Testis (tissue), 2 donors: ENCODE results near the gene ACAD9.

Experiments
- CTCF ChIP-seq, 3 experiments: fragments of 450-650 bp in 2 of 3; fragments of 200-600 bp in 1 of 3; sonication (generic) in 1 of 3; IDR thresholded peaks; one replicate each; pipeline ENCODE4 v1.5.1; 2016 to 2019; ENCODE audit warnings: antibody characterized with exemption in 3 of 3, mild to moderate bottlenecking in 2 of 3, moderate library complexity in 1 of 3
- POLR2A ChIP-seq: fragments of 450-650 bp; IDR thresholded peaks from one replicate; pipeline ENCODE4 v1.6.1; 2017; ENCODE audit warnings: antibody characterized with exemption, mild to moderate bottlenecking, moderate library complexity

- no peak for TF ChIP-seq CTCF (IDR thresholded peaks at IDR 0.05)
- TF ChIP-seq POLR2A = no peak
Observed at GRCh38 chr3:128929364-128929763, 49.9 kb downstream of the ACAD9 start.
